Stimulated activated CD4-positive, alpha-beta T cell treated with anti-CD3 and anti-CD28 coated beads, TNF-alpha, amount 100 ng/mL, for 24 hours (primary cell): Measurements from ENCODE around the gene TGFBR3.
"Not testable (repeated sequence)": the region's sequence is repeated elsewhere in the genome, so short reads cannot be mapped to it uniquely, and the experiment has no call there.

ENCODE experiments used
- DNase-seq, 3 experiments: peaks; one replicate each; pipeline ENCODE4 v3.0.0-alpha.2; 2020; ENCODE audit warnings: low read depth in 3 of 3

The TGFBR3 gene

GRCh38 chr1:91682882-91683597 lies 202.9 kb downstream of the TGFBR3 start:
- DNase-seq, result no peak

- DNase-seq, result no peak
Measured at GRCh38 chr1:91680556-91681155, 205.3 kb downstream of the TGFBR3 start.

- DNase-seq, result no peak
Measured at GRCh38 chr1:91679446-91679845, 206.5 kb downstream of the TGFBR3 start.

GRCh38 chr1:91676030-91676429 lies 209.9 kb downstream of the TGFBR3 start:
- DNase-seq, result no peak

- DNase-seq, result no peak
Measured at GRCh38 chr1:91674107-91674506, 211.8 kb downstream of the TGFBR3 start.

GRCh38 chr1:91673613-91674012 lies 212.3 kb downstream of the TGFBR3 start:
- DNase-seq, result no peak

- DNase-seq, result peak in 1 of 3 experiments; percentile 17
Measured at GRCh38 chr1:91672601-91673161, 213.3 kb downstream of the TGFBR3 start.

- no peak for DNase-seq
Measured at GRCh38 chr1:91670781-91671180, 215.2 kb downstream of the TGFBR3 start.

- no peak for DNase-seq
Measured at GRCh38 chr1:91669584-91670350, 216.2 kb downstream of the TGFBR3 start.

- not testable (repeated sequence) for DNase-seq
Measured at GRCh38 chr1:91666651-91667050, 219.3 kb downstream of the TGFBR3 start.

- no peak for DNase-seq
Measured at GRCh38 chr1:91661121-91661520, 224.8 kb downstream of the TGFBR3 start.

- DNase-seq, result no peak
Measured at GRCh38 chr1:91660708-91661107, 225.2 kb downstream of the TGFBR3 start.

- DNase-seq, result no peak
Measured at GRCh38 chr1:91655912-91656449, 230.0 kb downstream of the TGFBR3 start.

GRCh38 chr1:91653183-91653582 lies 232.8 kb downstream of the TGFBR3 start:
- no peak for DNase-seq

GRCh38 chr1:91651661-91652071 lies 234.3 kb downstream of the TGFBR3 start:
- DNase-seq, result no peak

GRCh38 chr1:91651243-91651642 lies 234.7 kb downstream of the TGFBR3 start:
- no peak for DNase-seq

GRCh38 chr1:91650764-91651163 lies 235.2 kb downstream of the TGFBR3 start:
- DNase-seq, result no peak

- no peak for DNase-seq
Measured at GRCh38 chr1:91647061-91647460, 238.9 kb downstream of the TGFBR3 start.

- DNase-seq, result no peak
Measured at GRCh38 chr1:91645031-91645430, 240.9 kb downstream of the TGFBR3 start.

- no peak for DNase-seq
Measured at GRCh38 chr1:91643431-91643830, 242.5 kb downstream of the TGFBR3 start.

- DNase-seq, result no peak
Measured at GRCh38 chr1:91640877-91641526, 244.9 kb downstream of the TGFBR3 start.

- DNase-seq, result no peak
Measured at GRCh38 chr1:91637539-91637994, 248.4 kb downstream of the TGFBR3 start.
